ENCODE measurements around the gene TRABD.
"Not testable (repeated sequence)": the region's sequence is repeated elsewhere in the genome, so short reads cannot be mapped to it uniquely, and the experiment has no call there.

The TRABD gene, protein sequence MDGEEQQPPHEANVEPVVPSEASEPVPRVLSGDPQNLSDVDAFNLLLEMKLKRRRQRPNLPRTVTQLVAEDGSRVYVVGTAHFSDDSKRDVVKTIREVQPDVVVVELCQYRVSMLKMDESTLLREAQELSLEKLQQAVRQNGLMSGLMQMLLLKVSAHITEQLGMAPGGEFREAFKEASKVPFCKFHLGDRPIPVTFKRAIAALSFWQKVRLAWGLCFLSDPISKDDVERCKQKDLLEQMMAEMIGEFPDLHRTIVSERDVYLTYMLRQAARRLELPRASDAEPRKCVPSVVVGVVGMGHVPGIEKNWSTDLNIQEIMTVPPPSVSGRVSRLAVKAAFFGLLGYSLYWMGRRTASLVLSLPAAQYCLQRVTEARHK

DNA sequence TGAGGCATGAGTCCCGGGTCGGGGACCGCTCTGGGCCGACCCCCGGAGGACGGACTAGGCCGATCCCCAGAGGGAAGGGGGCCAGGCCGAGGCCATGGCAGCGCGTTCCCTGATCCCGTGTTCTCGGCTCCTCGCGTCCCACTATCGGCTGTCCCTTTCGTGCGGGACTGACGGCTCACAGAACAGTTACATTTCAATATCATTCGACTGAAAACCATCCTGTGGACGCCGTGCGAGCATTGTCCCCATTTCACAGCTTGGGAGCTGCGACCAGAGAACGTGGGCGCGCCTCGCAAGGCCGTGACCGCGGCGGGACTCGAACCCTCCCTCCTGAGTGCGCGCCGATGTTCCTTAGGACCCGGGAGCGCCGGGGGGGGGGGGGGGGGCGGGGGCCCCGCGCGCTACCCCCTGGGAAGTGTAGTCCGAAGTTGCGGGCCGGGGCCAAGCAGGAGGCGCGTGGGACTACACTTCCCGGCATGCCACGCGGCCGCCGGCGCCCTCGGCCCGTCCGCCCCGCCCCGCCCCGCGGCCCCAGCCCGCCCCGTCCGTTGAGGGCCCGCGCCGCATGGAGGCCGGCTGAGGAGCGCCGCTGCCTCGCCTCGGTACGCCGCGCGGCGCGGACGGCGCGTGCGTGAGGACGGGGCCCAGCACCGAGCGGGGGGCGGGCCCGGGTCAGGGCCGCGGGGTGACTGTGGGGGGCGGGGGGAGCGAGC is at the start of gene TRABD:
Gene TRABD, plus strand, starts transcription at position 539 of the 713 bp plus-strand sequence. CDS start 7,148 bp downstream, outside the sequence.
- DNase-seq (ENCODE audit: low read depth) = peak; percentile 52
- TF ChIP-seq, protein P1, sequence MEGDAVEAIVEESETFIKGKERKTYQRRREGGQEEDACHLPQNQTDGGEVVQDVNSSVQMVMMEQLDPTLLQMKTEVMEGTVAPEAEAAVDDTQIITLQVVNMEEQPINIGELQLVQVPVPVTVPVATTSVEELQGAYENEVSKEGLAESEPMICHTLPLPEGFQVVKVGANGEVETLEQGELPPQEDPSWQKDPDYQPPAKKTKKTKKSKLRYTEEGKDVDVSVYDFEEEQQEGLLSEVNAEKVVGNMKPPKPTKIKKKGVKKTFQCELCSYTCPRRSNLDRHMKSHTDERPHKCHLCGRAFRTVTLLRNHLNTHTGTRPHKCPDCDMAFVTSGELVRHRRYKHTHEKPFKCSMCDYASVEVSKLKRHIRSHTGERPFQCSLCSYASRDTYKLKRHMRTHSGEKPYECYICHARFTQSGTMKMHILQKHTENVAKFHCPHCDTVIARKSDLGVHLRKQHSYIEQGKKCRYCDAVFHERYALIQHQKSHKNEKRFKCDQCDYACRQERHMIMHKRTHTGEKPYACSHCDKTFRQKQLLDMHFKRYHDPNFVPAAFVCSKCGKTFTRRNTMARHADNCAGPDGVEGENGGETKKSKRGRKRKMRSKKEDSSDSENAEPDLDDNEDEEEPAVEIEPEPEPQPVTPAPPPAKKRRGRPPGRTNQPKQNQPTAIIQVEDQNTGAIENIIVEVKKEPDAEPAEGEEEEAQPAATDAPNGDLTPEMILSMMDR (IDR thresholded peaks at IDR 0.05; ENCODE audit: control insufficient read depth, extremely low read depth, insufficient read depth) = no peak

DNA sequence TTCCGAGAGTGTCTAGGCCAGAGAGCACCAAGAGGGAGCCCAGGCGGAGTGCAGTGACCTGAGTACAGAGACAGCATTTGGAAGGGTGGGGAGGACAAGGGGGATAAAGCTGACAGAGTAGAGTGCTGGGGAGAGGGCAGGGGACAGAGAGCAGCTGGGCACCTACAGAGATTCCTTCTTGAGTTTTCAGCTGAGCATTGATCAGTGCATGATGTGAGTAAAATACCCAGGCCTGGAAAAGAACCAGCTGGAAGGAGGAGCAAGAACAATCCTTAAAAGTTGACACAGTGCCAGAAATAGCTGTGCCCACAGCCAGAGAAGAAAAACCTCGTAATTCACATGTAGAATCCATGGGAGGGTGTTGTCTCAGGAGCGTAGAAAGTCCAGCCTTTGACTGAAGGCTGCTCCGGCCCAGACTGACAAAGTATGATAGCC is 49.1 kb upstream of the TRABD start:
- peak; percentile 82 for DNase-seq (ENCODE audit: low read depth)
- TF ChIP-seq, protein P1 (IDR thresholded peaks at IDR 0.05; ENCODE audit: control insufficient read depth, extremely low read depth, insufficient read depth) = no peak
- no peak overlapping the region for H3K4me3 ChIP-seq (ENCODE audit: low read depth, low read length)

More for the DNA sequence above, at the start of gene TRABD:
- peak within 1 kb of the TSS; percentile 80 for H3K4me3 ChIP-seq (ENCODE audit: low read depth, low read length)

DNA sequence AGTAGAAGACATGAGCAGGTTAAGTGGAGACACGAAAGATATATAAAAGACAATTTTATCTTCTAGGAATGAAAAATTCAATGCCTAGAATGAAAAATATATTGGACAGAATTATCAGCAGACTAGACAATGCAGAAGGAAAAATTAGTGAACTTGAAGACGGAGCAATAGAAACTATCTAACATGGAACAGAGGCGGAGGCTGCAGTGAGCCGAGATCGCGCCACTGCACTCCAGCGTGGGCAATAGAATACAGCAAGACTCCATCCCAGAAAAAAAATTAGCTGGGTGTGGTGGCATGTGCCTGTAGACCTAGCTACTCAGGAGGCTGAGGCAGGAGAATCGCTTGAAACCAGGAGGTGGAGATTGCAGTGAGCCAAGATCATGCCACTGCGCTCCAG is 48.4 kb upstream of the TRABD start:
- H3K4me3 ChIP-seq (ENCODE audit: low read depth, low read length); DNase-seq (ENCODE audit: low read depth): not testable (repeated sequence)

DNA sequence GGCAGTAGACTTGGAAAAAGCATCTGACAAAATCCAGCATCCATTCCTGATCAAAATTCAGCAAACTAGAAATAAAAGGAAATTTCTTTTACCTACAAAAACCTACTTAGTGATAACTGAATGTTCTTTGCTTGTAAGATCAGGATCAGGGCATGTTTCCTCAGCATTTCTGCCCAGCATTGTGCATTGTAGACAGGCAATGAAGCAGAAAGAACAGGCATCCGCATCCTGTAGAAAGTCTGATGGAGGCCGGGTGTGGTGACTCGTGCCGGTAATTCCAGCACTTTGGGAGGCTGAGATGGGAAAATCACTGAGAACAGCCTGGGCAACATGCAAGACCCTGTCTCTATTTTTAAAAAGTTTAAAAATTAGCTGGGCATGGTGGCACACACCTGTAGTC is 47.7 kb upstream of the TRABD start:
- TF ChIP-seq, protein P1 (IDR thresholded peaks at IDR 0.05; ENCODE audit: control insufficient read depth, extremely low read depth, insufficient read depth) = no peak
- no peak for DNase-seq (ENCODE audit: low read depth)
- H3K4me3 ChIP-seq (ENCODE audit: low read depth, low read length) = no peak overlapping the region

DNA sequence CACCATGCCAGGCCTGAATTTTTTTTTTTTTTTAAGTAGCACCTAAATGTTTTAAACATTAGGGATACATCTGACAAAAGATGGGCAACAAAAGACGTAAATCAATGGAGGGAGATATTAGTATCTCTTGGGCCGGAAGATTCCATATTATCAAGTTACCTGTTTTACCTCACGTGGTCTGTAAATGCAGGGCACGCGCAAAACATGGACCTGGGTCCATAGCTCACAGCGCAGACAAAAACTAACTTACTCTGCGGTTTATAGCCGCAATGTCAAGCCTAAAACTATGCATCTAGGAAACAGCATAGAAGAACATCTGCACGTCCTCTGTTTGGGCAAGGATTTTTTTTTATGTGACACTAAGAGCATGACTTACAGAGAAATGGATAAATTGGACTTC is 46.7 kb upstream of the TRABD start:
- TF ChIP-seq, protein P1 (IDR thresholded peaks at IDR 0.05; ENCODE audit: control insufficient read depth, extremely low read depth, insufficient read depth) = no peak
- DNase-seq (ENCODE audit: low read depth) = no peak
- no peak overlapping the region for H3K4me3 ChIP-seq (ENCODE audit: low read depth, low read length)

DNA sequence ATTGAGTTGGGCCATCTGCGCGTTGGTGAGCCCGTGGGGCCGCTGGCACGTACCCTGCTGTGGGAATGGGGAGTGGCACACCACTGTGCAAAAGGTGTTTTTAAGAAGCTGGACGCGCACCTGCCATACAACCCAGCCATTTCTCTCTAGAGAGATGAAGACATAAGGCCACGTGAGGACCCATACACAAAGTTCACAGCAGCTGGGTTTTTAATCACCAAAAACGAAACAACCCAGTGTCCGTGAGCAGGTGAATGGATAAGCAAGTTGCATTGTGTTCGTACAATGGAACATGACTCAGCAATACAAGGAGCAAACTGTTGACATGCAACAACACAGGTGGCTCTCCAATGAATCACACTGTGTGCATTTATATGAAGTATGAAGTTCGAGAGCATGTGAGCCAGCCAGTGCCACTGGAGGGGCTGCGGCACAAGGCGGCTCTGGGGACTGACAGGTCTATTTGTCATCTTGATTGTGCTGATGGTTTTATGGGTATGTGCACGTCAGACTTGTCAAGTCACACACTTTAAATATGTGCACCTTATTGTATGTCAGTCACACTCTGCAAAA is 45.8 kb upstream of the TRABD start:
- TF ChIP-seq, protein P1 (IDR thresholded peaks at IDR 0.05; ENCODE audit: control insufficient read depth, extremely low read depth, insufficient read depth) = no peak
- no peak for DNase-seq (ENCODE audit: low read depth)
- no peak overlapping the region for H3K4me3 ChIP-seq (ENCODE audit: low read depth, low read length)

DNA sequence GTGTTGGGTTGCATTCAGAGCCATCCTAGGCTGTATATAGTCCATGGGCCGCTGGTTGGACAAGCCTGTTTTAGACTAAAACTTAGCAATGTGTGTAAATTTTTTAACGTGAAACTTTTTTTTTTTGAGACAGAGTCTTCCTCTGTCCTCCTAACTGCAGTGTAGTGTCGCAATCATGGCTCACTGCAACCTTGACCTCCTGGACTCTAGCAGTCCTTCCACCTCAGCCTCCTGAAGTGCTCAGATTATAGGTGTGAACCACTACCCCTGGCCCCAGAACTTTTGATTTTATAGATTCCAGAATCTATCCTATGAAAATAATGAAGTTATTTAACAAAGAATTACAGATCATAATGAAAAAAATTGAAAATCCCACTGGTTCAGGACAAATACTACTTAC is 45.1 kb upstream of the TRABD start:
- no peak overlapping the region for H3K4me3 ChIP-seq (ENCODE audit: low read depth, low read length)
- no peak for DNase-seq (ENCODE audit: low read depth)
- TF ChIP-seq, protein P1 (IDR thresholded peaks at IDR 0.05; ENCODE audit: control insufficient read depth, extremely low read depth, insufficient read depth) = no peak
